HG03280 (cell line): Measurements from ENCODE around the gene MGARP.
"Not testable (repeated sequence)": the region's sequence is repeated elsewhere in the genome, so short reads cannot be mapped to it uniquely, and the experiment has no call there.

Source experiments
- ATAC-seq: cut with Tn5 transposase; IDR thresholded peaks from one replicate; pipeline ENCODE4 v1.9.1; 2021; ENCODE audit warnings: mild to moderate bottlenecking, moderate library complexity; ENCODE audit not compliant: unreplicated experiment

Gene MGARP

DNA sequence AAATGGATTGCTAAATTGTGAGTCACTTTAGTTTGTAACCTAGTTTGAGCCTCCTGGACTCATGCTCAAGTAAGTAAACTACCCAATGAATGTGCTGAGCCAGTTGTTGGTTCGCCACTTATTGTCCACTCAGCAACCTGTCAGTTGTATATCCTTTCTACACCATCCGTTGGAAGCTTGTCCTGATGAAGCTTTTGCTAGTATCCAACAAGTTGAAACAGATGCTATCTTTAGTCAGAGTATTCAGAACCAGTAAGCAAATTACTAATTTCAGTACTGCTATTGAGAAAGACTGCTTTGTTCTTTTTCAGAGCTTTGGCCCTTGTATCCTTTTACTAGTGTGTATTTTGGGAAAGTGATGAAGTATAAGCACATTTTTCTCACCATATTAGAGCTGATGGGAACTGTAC, 17.0 kb upstream of the MGARP start:
- no peak for ATAC-seq

GRCh38 chr4:139295942-139296299, 15.9 kb upstream of the MGARP start:
- no peak for ATAC-seq

GRCh38 chr4:139295206-139295941, 15.3 kb upstream of the MGARP start:
- peak; percentile 94 for ATAC-seq

- ATAC-seq, result no peak
Measured at GRCh38 chr4:139286186-139286698, 6.2 kb upstream of the MGARP start.

DNA sequence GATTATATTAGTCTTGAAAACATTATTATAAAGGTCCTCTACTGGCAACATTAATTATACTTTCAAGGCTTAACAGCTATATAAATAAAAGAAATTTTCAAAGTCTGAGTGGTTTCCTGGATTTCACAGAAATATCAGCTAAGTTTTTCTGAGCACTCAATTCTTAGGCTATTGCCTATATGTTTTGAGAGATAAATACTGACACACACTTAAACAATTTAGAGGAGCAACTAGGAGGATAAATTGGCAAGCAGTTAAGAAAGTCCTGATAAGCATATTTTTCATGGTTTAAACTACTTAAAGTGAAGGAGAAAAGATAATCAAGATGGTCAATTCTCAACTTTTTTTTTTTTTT, 2.7 kb upstream of the MGARP start:
- ATAC-seq, result no peak

GRCh38 chr4:139282065-139282720, 2.2 kb upstream of the MGARP start:
- no peak for ATAC-seq

- no peak for ATAC-seq
Measured at GRCh38 chr4:139278912-139279759, 889 bp downstream of the MGARP start.

DNA sequence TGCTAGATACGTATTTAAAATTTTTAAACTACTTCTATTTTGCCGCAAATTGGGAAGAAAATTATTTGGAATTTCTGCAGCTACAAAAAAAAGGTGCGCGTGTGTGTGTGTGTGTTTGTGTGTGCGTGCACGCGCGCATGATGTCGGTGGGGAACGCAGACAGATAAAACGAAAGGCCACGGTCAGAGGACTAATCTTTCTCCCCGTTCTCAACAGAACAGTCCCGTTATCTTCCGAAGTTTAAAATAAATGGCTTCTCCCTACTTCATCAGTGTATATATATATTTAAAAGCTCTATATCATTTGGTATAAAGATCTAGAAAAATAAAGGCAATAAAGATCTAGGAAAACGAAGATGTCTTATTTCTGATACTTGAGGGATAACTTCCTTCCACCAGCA, 1.5 kb downstream of the MGARP start:
- ATAC-seq, result no peak

- ATAC-seq, result no peak
Measured at GRCh38 chr4:139275281-139275735, 4.7 kb downstream of the MGARP start.

DNA sequence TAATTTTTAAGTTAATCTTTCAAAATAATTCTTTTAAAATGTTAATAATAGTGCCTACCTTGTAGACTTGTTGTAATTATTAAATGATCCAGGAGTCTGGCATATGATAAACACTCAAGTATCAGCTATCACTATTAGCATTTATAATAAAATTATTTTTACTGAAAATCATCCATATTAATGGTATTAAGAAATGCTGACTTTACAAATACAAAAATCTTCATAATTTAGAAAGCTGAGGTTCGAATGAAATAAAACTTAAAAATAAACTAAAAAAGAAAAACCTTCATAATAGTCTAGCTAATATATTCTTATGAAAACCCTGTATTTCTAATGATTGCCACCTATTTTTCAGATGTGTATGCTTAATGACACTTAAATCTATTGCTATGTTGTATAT, 5.2 kb downstream of the MGARP start:
- ATAC-seq, result no peak

- ATAC-seq, result no peak
Measured at GRCh38 chr4:139273835-139274234, 6.2 kb downstream of the MGARP start.

DNA sequence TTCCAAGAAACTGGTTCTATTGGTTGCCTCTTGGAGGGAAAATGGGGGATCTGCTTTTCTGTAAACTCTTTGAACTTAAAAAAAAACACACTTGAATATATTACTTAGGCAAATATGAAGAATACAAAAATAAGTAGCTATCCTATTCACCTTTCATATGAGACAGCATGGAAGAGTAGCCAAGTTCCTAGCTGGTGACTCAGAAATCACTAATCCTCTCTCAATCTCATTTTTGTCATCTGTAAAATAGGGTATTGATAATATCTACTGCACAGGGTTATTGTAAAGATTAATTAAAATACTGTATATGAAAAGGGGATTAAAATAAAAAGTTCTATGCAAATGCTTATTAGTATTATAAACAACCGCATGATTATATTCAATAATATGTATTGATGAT, 12.7 kb downstream of the MGARP start:
- ATAC-seq, result no peak

GRCh38 chr4:139266583-139267257, 13.3 kb downstream of the MGARP start:
- ATAC-seq, result peak; percentile 98

DNA sequence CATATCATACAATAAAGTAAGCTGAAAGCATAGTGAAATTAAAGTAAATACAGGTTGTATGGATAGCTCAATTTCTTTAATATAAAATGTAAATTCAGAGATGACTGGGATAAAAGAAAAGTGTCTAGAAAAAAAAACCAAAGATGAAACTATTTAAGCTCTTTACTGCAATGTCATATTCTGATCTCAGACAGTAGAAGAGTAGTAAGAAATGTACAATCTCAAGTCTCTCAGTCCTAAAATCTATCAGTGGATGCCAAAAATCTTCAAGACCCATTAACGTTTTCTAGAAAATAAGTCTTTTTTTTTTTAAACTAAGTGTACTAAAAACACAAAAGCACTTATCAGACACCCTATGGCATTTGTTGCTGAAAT, 13.8 kb downstream of the MGARP start:
- peak; percentile 5 for ATAC-seq

DNA sequence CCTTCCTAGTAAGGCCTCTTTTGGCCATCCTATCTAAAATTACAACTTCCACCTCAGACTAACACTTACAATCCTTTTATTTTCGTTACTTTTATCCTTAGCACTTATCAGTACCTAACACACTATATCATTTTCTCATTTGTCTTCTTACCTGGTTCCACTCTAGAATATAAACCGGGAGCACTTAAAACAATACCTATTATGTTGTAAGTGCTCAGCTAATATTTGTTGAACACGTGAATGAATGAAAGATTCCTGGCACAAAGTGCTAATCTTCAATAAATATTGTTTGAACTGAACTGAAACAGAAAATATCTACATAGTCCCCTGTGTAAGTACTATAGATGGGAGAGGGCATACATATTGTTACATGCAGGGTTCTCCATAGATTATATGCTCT, 14.4 kb downstream of the MGARP start:
- ATAC-seq, result no peak

DNA sequence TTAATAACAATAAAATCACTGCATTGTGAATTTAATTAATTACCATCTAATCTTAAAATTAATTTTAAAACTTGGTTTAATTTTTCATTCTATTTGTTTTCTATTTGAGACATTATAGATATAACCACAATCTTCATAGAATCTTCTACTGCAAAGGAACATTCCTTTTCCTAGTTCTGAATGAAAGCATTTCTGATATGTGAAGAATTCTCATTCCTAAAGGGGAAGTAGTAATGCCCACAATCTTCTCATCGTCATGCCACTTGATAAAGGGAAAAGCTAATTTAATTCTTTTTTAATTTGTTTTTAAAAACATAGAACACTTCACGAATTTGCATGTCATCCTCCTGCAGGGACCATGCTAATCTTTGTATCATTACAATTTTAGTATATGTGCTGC, 23.7 kb downstream of the MGARP start:
- no peak for ATAC-seq

GRCh38 chr4:139255581-139255980, 24.4 kb downstream of the MGARP start:
- ATAC-seq, result not testable (repeated sequence)

DNA sequence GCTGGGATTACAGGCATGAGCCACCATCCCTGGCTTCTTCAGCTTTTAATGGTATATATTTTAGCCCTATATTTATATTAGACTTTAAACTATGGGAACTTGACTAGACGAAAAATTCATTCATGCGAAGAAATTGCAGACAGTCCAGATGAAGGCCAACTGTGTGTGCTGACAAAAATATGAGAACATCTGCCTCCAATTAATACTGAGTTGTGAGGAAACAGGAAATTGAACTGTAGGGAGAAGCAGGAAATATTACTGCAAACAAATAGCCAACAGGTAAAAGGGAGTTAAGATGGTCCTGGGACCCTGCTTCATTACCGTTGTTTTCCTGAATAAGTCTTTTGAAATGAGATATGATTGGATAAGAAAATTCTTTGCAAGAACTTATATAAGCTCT, 26.3 kb downstream of the MGARP start:
- no peak for ATAC-seq

DNA sequence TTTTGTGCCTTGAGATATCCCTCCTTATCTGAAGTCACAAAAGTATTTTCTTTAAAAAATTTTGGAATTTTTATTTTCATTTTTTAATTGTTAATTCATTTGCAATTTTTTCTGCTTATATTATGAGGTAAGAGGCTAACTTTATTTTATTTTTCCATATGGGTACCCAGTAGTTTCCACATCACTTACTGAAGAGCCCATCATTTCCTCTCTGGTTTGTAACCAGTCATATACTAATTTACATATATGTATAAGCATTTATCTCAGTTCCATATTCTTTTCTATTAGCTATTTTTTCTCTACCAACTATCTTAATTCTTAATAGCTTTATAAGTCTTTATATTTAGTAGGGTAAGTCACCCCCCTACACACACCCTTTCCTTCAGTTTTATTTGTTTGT, 27.0 kb downstream of the MGARP start:
- ATAC-seq, result no peak

- no peak for ATAC-seq
Measured at GRCh38 chr4:139247700-139248238, 32.3 kb downstream of the MGARP start.

DNA sequence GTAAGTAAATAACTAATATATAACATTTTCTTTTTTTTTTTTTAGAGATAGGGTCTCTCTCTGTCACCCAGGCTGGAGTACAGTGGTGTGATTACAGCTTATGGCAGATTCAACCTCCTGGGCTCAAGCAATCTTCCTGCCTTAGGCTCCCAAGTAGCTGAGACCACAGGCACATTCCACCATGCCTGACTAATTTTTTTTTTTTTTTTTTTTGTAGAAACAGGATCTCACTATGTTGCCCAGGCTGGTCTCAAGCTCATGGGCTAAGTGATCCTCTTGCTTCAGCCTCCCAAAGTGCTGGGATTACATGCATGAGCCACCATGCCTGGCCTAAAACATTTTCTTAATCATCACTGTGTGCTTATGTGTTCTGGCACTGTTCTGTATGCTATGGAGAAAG, 32.8 kb downstream of the MGARP start:
- no peak for ATAC-seq
